Subcutaneous abdominal adipose tissue (tissue), 5 donors: ENCODE data around the gene GALNT5.

Experiments used
- H3K27ac ChIP-seq: one replicate; pipeline ENCODE4 v1.7.0; 2013; ENCODE audit warnings: low read depth, mild to moderate bottlenecking, inconsistent platforms, low read length, moderate library complexity
- H3K27me3 ChIP-seq, 5 donors: one replicate each; pipeline ENCODE4 v1.7.0; 2013; ENCODE audit warnings: low read length in 5 of 5, inconsistent platforms in 1 of 5; ENCODE audit not compliant: control insufficient read depth in 5 of 5, insufficient read depth in 4 of 5
- H3K36me3 ChIP-seq, 5 donors: one replicate each; pipeline ENCODE4 v1.7.0; 2013; ENCODE audit warnings: low read length in 5 of 5; ENCODE audit not compliant: control insufficient read depth in 5 of 5, insufficient read depth in 5 of 5
- H3K4me1 ChIP-seq, 5 donors: one replicate each; pipeline ENCODE4 v1.7.0; 2013; ENCODE audit warnings: low read length in 5 of 5, mild to moderate bottlenecking in 3 of 5, moderate library complexity in 1 of 5; ENCODE audit not compliant: control insufficient read depth in 5 of 5, insufficient read depth in 5 of 5
- H3K4me3 ChIP-seq, 5 donors: one replicate each; pipeline ENCODE4 v1.7.0; 2013; ENCODE audit warnings: low read length in 5 of 5, low read depth in 1 of 5
- H3K9ac ChIP-seq, 5 donors: one replicate each; pipeline ENCODE4 v1.7.0; 2013; ENCODE audit warnings: low read length in 5 of 5, mild to moderate bottlenecking in 4 of 5, moderate library complexity in 3 of 5
- H3K9me3 ChIP-seq, 5 donors: one replicate each; pipeline ENCODE4 v1.7.0; 2013; ENCODE audit warnings: low read length in 5 of 5; ENCODE audit not compliant: control insufficient read depth in 5 of 5
- donor health status: healthy.
- donor health status: healthy.
- donor health status: healthy.
- donor health status: healthy.
- donor health status: healthy.

The GALNT5 gene

DNA sequence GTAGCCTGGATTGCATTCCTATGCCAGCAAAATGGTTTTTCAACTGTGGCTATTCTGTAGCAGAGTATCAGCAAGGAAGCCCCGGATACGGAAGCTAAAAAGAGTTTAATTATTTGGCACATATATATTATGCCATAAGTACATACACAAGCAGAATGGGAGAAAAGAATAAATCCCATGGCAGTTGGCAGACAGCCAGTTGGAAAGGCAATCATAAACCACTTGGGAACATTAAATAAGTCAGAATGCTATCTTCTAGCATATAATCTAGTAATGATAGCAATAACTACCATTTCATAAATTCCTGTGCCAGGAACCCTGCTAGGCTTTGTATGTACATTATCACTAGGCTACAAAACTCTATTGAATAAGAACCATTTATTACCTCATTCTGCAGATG, 26.0 kb downstream of the GALNT5 start:
- Histone ChIP-seq H3K27ac (no peak overlapping the region), H3K4me3 (no peak overlapping the region), H3K36me3 (no peaks in the 10 kb centered on the region), H3K27me3 (no peaks in the 10 kb centered on the region), H3K4me1 (no peaks in the 10 kb centered on the region), H3K9ac (no peak overlapping the region), H3K9me3 (peaks cover 0 to 3% (median 0%) of the 10 kb centered on the region in 5 donors)

- Histone ChIP-seq H3K4me3 (no peak overlapping the region), H3K9me3 (no peaks in the 10 kb centered on the region), H3K36me3 (no peaks in the 10 kb centered on the region), H3K27ac (no peak overlapping the region), H3K27me3 (no peaks in the 10 kb centered on the region), H3K9ac (no peak overlapping the region), H3K4me1 (no peaks in the 10 kb centered on the region)
Measured at GRCh38 chr2:157287160-157287559, 29.7 kb downstream of the GALNT5 start.

DNA sequence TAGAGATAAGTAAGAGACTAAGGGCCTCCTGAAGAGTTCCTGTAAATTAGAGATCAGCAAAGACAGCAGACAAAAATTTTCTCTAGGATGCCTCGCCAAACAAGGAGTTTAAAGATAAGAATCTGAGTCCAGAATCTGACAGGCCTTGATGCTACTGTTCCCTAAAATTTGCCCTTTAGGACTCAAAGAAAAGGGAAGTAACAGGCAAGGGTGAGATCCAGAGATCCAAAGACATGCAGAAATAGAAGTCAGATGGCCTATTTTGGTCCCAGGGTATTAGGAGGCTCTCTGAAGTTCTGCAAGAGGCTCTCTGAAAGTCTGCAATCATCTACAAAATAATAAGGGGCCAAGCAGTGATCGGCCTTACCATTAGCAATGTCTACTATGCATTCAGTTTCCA, 33.0 kb downstream of the GALNT5 start:
- Histone ChIP-seq H3K27me3 (no peaks in the 10 kb centered on the region), H3K4me3 (no peak overlapping the region), H3K36me3 (no peaks in the 10 kb centered on the region), H3K27ac (no peak overlapping the region), H3K9me3 (no peaks in the 10 kb centered on the region), H3K9ac (no peak overlapping the region), H3K4me1 (no peaks in the 10 kb centered on the region)

DNA sequence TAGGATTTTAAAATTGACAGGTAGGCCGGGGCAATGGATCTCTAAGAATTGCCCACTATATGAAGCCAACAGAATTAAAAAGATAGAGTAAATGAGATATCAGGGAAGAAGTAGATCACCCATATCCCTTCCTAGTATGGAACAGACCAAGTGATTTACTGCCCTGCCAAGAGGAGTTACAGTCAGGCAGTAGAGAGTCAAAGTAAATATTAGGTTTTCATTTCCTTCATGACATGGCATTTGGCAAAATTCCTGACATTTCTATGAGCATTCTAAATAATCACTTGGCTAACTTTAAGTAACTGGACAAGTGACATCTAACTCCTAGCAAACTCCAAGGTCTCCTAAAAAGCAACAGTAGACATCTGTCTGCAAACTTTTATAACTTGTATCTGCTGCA, 33.5 kb downstream of the GALNT5 start:
- H3K27ac ChIP-seq = no peak overlapping the region

DNA sequence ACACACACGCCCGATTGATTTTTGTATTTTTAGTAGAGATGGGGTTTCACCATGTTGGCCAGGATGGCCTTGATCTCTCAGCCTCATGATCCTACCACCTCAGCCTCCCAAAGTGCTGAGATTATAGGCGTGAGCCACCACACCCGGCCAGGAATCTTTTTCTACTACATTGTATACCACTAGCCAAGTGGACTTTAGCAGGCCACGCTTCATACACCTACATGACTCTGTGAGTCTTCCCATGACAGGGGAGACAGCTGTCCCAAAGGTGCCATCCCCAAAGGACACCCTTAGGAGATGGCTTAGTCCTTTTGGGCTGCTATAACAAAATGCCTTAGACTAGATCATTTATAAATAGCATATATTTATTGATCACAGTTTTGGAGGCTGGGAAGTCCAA, 35.3 kb downstream of the GALNT5 start:
- H3K27ac ChIP-seq = no peak overlapping the region
- no peaks in the 10 kb centered on the region for H3K36me3 ChIP-seq
- no peak overlapping the region for H3K4me3 ChIP-seq
- no peak overlapping the region for H3K9ac ChIP-seq
- no peaks in the 10 kb centered on the region for H3K4me1 ChIP-seq
- H3K9me3 ChIP-seq = no peaks in the 10 kb centered on the region
- H3K27me3 ChIP-seq = no peaks in the 10 kb centered on the region

More for the DNA sequence above, 33.5 kb downstream of the GALNT5 start:
- Histone ChIP-seq H3K27me3 (no peaks in the 10 kb centered on the region), H3K9me3 (no peaks in the 10 kb centered on the region), H3K9ac (no peak overlapping the region), H3K4me1 (no peaks in the 10 kb centered on the region), H3K36me3 (no peaks in the 10 kb centered on the region), H3K4me3 (no peak overlapping the region)

DNA sequence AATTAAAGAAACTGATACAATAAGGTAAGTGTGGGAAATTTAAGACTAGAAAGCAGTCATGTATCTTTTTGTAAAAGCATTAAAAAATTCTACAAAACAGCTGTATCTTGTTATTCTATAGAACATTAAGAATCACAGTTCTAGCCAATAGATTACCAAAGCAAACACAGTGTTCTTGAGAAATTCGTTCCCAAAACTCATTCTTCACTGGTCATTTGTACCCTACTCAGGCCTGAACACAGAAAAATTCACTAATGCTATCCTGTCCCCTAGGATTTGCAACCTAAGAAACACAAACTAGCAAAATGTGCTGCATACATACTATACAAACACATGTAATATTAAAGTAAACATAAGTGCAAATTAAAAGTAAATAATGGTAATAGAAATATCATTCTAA, 39.0 kb downstream of the GALNT5 start:
- no peaks in the 10 kb centered on the region for H3K9me3 ChIP-seq
- no peaks in the 10 kb centered on the region for H3K27me3 ChIP-seq
- no peaks in the 10 kb centered on the region for H3K36me3 ChIP-seq
- no peak overlapping the region for H3K4me3 ChIP-seq
- no peak overlapping the region for H3K27ac ChIP-seq
- H3K9ac ChIP-seq = no peak overlapping the region
- H3K4me1 ChIP-seq = no peaks in the 10 kb centered on the region

- no peak overlapping the region for H3K9ac ChIP-seq
- H3K9me3 ChIP-seq = no peaks in the 10 kb centered on the region
- no peaks in the 10 kb centered on the region for H3K36me3 ChIP-seq
- H3K27ac ChIP-seq = no peak overlapping the region
- no peak overlapping the region for H3K4me3 ChIP-seq
- H3K27me3 ChIP-seq = no peaks in the 10 kb centered on the region
- no peaks in the 10 kb centered on the region for H3K4me1 ChIP-seq
Measured at GRCh38 chr2:157296958-157297357, 39.5 kb downstream of the GALNT5 start.

GRCh38 chr2:157301307-157301706, 43.8 kb downstream of the GALNT5 start:
- H3K4me3 ChIP-seq = no peak overlapping the region
- no peaks in the 10 kb centered on the region for H3K4me1 ChIP-seq
- H3K27ac ChIP-seq = no peak overlapping the region
- peaks cover 0 to 3% (median 0%) of the 10 kb centered on the region in 5 donors for H3K27me3 ChIP-seq
- H3K9me3 ChIP-seq = no peaks in the 10 kb centered on the region
- no peaks in the 10 kb centered on the region for H3K36me3 ChIP-seq
- no peak overlapping the region for H3K9ac ChIP-seq

DNA sequence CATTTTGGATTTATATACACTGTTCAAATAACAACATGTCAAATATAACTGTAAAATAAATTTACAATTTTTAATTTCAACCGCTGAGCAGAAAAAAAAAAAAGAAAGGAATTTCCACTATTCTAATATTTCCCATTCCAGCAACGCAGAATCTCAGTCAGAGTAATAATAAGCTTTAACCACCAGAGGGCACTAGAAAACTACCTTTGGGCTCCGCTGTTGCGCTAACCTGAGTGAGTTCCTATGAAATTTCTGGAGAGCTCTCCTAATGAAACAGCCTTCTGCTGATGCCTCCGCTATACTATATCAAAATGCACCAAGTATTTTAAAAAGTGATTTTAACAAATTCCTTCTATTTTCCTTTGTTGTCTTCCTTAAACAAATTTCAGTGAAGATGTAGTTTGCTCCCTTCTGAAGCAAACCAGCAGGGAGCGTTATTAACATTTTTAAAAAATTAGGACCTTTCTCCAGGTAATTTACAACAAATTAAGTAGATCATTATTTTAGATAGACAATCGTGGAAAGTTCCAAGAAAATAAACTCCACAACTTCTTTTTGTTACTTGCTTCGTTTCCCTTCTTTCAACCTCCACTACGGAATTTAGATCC, 45.1 kb downstream of the GALNT5 start:
- Histone ChIP-seq H3K36me3 (no peaks in the 10 kb centered on the region), H3K27ac (no peak overlapping the region), H3K27me3 (peaks cover 0 to 3% (median 0%) of the 10 kb centered on the region in 5 donors), H3K4me3 (no peak overlapping the region), H3K9me3 (no peaks in the 10 kb centered on the region), H3K4me1 (no peaks in the 10 kb centered on the region), H3K9ac (no peak overlapping the region)

DNA sequence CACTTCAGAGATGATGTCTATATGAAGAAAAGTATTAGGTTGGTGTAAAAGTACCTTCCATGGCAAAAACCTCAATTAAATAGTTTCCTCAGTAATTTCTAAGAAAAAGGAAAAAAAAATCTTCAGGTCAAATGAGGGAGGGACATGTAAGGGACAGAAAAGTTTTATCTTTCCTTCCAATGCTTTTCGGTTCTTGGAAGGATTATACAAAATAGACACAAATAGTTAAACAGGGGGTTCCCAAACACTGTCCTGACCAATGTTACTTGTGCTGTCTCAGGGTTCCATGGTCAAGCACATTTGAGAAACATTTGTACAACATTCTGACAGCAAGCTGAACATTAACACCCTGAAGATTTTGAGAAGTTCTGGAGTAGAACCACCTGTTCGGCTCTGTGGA, 46.1 kb downstream of the GALNT5 start:
- no peaks in the 10 kb centered on the region for H3K9me3 ChIP-seq
- H3K36me3 ChIP-seq = no peaks in the 10 kb centered on the region
- H3K27me3 ChIP-seq = peaks cover 0 to 3% (median 0%) of the 10 kb centered on the region in 5 donors
- H3K27ac ChIP-seq = no peak overlapping the region
- H3K4me3 ChIP-seq = no peak overlapping the region
- H3K4me1 ChIP-seq = no peaks in the 10 kb centered on the region
- H3K9ac ChIP-seq = no peak overlapping the region
